SU-DHL-6 (cell line): Measurements from ENCODE around the gene FAM177A1.

ENCODE experiments used
- EZH2phosphoT487 ChIP-seq: fragments of 200-600 bp; sonication (generic), shearing (Covaris generic); conservative IDR thresholded peaks from 2 replicates; pipeline ENCODE4 v1.6.1; 2018; ENCODE audit warnings: mild to moderate bottlenecking, antibody characterized with exemption, low read length, moderate library complexity, mixed read lengths
- TF ChIP-seq, protein P1 (sequence below): fragments of 200-600 bp; sonication (generic); IDR thresholded peaks from one replicate; pipeline ENCODE4 v1.5.1; 2017; ENCODE audit warnings: antibody characterized with exemption, mild to moderate bottlenecking, low read length, moderate library complexity; ENCODE audit not compliant: insufficient read depth, poor library complexity, severe bottlenecking

DNA sequence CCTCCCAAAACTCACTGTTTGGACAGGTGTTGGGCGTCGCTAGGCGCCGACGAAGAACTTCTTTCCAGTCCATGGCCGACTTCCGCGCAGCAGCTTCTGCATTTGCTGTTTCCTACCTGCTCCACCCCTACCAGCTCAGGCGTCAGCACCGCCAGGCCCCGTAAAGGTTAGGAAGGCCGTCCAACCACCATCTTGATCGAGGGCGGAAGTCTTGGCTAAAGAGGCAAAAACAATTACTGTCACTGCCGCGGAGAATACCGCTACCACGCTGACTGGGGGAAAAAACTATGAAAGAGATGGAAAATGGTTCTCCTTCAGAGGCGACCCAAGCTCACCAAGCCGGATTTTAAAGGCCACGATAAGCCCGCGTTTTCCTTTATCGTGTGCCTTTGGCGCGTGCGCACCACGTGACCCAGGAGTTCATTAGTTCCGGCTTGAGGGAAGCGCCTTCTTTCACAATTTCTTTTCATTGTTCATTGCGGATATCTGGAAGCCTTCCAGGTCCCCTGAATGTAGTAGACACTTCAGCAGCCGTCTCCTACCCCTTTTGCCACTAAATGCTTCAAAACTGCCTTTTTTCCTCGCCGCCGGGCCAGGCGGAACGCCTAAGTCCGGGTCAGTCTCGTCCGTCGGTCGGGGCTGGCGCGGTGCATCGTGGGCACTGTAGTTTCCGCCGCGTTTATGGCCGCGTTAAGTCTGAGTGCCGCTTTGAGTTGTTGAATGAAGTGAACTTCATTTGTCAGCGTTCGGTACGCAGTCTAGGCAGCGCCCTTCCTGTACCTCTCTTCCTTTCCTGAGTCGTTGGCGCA lies 76.0 kb downstream of the FAM177A1 start, which contains the start of the genes PPP2R3C and PRORP:
- TF ChIP-seq, protein P1, sequence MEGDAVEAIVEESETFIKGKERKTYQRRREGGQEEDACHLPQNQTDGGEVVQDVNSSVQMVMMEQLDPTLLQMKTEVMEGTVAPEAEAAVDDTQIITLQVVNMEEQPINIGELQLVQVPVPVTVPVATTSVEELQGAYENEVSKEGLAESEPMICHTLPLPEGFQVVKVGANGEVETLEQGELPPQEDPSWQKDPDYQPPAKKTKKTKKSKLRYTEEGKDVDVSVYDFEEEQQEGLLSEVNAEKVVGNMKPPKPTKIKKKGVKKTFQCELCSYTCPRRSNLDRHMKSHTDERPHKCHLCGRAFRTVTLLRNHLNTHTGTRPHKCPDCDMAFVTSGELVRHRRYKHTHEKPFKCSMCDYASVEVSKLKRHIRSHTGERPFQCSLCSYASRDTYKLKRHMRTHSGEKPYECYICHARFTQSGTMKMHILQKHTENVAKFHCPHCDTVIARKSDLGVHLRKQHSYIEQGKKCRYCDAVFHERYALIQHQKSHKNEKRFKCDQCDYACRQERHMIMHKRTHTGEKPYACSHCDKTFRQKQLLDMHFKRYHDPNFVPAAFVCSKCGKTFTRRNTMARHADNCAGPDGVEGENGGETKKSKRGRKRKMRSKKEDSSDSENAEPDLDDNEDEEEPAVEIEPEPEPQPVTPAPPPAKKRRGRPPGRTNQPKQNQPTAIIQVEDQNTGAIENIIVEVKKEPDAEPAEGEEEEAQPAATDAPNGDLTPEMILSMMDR, result no peak
- TF ChIP-seq EZH2phosphoT487, result no peak
